ENCODE results near the gene RSPRY1.

DNA sequence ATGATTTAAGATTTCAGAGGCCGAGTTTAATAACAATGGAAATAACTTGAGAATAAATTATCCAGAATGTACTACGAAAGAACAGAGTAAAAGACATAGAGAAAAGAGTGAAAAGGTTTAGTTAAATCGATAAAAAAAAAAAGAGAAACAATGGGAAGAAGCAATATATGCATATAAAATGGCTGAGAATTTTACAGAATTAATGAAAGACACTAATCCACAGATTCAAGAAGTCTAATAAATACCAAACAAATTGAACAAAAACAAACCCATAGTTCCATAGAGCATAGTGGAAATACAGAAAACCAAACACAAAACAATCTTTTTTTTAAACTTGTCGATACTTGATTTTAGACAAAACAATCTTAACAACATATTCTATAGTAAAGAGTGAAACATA lies 2.0 kb upstream of the RSPRY1 start:
- TF ChIP-seq MAFK (IDR thresholded peaks at IDR 0.05; ENCODE audit: low read depth, low read length) (no peak), POLR2A (IDR thresholded peaks at IDR 0.05; ENCODE audit: control extremely low read depth in 1 of 2, low read depth in 2 of 2, low read length in 2 of 2) (no peak), ZNF274 (IDR thresholded peaks at IDR 0.05; ENCODE audit: borderline replicate concordance, extremely low read depth, low read length) (no peak), BACH1 (IDR thresholded peaks at IDR 0.05; ENCODE audit: low read length) (no peak), RAD21 (IDR thresholded peaks at IDR 0.05 in 1 of 2, conservative IDR thresholded peaks at IDR 0.05 in 1 of 2; ENCODE audit: low read depth in 2 of 2, low read length in 2 of 2) (no peak), SP2 (IDR thresholded peaks at IDR 0.05; ENCODE audit: low read length) (no peak)
- TF ChIP-seq, protein P1, sequence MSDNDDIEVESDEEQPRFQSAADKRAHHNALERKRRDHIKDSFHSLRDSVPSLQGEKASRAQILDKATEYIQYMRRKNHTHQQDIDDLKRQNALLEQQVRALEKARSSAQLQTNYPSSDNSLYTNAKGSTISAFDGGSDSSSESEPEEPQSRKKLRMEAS (IDR thresholded peaks at IDR 0.05) = no peak
- TF ChIP-seq, protein P2, sequence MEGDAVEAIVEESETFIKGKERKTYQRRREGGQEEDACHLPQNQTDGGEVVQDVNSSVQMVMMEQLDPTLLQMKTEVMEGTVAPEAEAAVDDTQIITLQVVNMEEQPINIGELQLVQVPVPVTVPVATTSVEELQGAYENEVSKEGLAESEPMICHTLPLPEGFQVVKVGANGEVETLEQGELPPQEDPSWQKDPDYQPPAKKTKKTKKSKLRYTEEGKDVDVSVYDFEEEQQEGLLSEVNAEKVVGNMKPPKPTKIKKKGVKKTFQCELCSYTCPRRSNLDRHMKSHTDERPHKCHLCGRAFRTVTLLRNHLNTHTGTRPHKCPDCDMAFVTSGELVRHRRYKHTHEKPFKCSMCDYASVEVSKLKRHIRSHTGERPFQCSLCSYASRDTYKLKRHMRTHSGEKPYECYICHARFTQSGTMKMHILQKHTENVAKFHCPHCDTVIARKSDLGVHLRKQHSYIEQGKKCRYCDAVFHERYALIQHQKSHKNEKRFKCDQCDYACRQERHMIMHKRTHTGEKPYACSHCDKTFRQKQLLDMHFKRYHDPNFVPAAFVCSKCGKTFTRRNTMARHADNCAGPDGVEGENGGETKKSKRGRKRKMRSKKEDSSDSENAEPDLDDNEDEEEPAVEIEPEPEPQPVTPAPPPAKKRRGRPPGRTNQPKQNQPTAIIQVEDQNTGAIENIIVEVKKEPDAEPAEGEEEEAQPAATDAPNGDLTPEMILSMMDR (IDR thresholded peaks at IDR 0.05; ENCODE audit: control extremely low read depth in 1 of 3, insufficient read depth in 1 of 3, low read depth in 1 of 3, low read length in 3 of 3) = no peak

Measured in H1 (cell line).